ENCODE measurements around the gene ADAMTS13. TPM values are rescaled to one million over a fixed set of nuclear protein-coding genes. Genes with fewer than 3 reads are reported as not detected.

ADAMTS13 gene
- total RNA-seq, 1 donor from 2014 or later: 2.4 TPM

DNA sequence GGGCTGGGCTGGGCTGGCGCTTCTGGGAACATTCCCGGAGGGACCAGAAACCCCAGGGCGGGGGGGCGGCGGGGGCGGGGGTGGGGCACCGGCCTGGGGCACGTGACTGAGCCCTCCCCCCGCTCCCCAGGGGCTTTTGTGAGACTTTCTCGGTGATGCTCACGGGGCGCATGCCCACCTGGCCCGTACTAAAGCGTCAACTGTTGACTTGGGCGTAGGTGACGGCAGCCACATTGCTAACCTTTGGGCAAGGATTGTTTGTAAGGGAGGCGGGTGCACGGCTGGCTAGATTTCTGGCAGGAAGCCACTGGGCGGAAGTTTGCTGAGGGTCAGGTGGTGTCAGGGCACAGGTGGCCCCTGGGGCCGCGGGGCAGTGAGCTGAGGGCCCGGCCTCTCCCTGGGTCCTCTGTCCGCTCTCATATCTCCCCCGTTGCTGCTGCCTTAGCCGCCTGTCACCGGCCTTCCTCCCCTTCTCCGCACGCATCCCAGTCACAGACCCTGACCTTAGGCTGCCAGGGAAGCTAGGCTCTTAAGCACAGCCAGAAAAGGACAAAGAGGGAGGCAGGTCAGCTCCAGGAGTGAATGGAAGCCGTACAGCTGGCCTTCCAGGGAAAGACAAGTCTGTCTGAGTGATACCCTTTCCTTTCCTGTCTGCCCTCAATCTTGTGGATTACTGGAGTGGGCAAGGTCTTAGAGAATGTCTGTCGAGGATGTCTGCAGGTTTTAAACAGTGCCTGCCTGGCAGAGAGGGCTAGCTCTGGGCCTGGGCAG, 38.4 kb downstream of the ADAMTS13 start:
- no peak for TF ChIP-seq EZH2phosphoT487 (IDR thresholded peaks at IDR 0.05)
- TF ChIP-seq, protein P1, sequence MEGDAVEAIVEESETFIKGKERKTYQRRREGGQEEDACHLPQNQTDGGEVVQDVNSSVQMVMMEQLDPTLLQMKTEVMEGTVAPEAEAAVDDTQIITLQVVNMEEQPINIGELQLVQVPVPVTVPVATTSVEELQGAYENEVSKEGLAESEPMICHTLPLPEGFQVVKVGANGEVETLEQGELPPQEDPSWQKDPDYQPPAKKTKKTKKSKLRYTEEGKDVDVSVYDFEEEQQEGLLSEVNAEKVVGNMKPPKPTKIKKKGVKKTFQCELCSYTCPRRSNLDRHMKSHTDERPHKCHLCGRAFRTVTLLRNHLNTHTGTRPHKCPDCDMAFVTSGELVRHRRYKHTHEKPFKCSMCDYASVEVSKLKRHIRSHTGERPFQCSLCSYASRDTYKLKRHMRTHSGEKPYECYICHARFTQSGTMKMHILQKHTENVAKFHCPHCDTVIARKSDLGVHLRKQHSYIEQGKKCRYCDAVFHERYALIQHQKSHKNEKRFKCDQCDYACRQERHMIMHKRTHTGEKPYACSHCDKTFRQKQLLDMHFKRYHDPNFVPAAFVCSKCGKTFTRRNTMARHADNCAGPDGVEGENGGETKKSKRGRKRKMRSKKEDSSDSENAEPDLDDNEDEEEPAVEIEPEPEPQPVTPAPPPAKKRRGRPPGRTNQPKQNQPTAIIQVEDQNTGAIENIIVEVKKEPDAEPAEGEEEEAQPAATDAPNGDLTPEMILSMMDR (IDR thresholded peaks at IDR 0.05): no peak
- TF ChIP-seq EZH2 (IDR thresholded peaks at IDR 0.05): no peak
- Histone ChIP-seq H3K36me3 (no peaks in the 10 kb centered on the region), H3K4me3 (peak overlapping the region; percentile 69), H3K4me1 (peaks cover 9% of the 10 kb centered on the region), H3K27me3 (peaks cover 5% of the 10 kb centered on the region), H3K9ac (no peak overlapping the region), H3K27ac (peak overlapping the region; percentile 82), H3K4me2 (peak overlapping the region; percentile 98), H3F3A (ENCODE audit: low read depth) (peaks cover 14% of the 10 kb centered on the region), H2AFZ (replicated peaks) (peak overlapping the region; percentile 15), H3K79me2 (ENCODE audit: low read depth) (peaks cover 16% of the 10 kb centered on the region), H4K20me1 (ENCODE audit: low read depth) (peaks cover 34% of the 10 kb centered on the region), H3K9me3 (ENCODE audit: low read depth) (no peaks in the 10 kb centered on the region)
- Mint-ChIP-seq H3K36me3 (peaks cover 2% of the 10 kb centered on the region), H3K27me3 (ENCODE audit: insufficient read depth, low read depth) (peaks cover 3% of the 10 kb centered on the region), H3K9me3 (no peaks in the 10 kb centered on the region), H3K4me3 (peak overlapping the region; percentile 89), H3K4me1 (peaks cover 28% of the 10 kb centered on the region), H3K27ac (peak overlapping the region; percentile 63)
- peak; percentile 74 for DNase-seq (ENCODE audit: low spot score)

DNA sequence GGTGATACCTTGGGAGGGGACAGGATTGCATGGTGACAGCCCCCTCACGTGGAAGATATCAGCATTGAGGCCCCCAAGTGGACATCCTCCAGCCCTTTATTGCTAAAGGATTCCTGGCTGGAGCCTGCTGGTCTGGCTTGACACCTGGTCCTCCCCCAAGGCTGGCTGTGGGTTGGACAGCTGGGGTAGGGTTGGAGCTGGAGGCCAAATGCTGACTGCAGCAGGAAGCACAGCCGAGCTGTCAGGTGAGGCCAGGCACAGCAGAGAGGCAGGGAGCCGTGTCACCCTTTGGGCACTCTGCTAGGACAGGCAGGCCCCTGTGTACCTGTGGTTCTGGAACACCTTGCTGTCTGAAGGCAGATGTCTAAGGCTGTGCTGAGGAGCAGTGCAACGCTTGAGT, 39.8 kb downstream of the ADAMTS13 start:
- H4K20me1 ChIP-seq (ENCODE audit: low read depth): peaks cover 36% of the 10 kb centered on the region
- TF ChIP-seq EZH2 (IDR thresholded peaks at IDR 0.05): no peak
- TF ChIP-seq EZH2phosphoT487 (IDR thresholded peaks at IDR 0.05): no peak
- TF ChIP-seq, protein P1 (IDR thresholded peaks at IDR 0.05): no peak
- H3K9ac ChIP-seq: no peak overlapping the region
- H3K27me3 ChIP-seq: peaks cover 5% of the 10 kb centered on the region
- H3K4me3 ChIP-seq: no peak overlapping the region
- H3F3A ChIP-seq (ENCODE audit: low read depth): peaks cover 14% of the 10 kb centered on the region
- H3K9me3 Mint-ChIP-seq: no peaks in the 10 kb centered on the region
- H3K4me1 ChIP-seq: peaks cover 9% of the 10 kb centered on the region
- no peak for DNase-seq (ENCODE audit: low spot score)
- peaks cover 3% of the 10 kb centered on the region for H3K27me3 Mint-ChIP-seq (ENCODE audit: insufficient read depth, low read depth)
- H3K36me3 Mint-ChIP-seq: peaks cover 3% of the 10 kb centered on the region
- H3K27ac Mint-ChIP-seq: no peak overlapping the region
- H3K4me1 Mint-ChIP-seq: peaks cover 28% of the 10 kb centered on the region
- no peak overlapping the region for H3K4me3 Mint-ChIP-seq
- H3K79me2 ChIP-seq (ENCODE audit: low read depth): peaks cover 16% of the 10 kb centered on the region
- H3K27ac ChIP-seq: no peak overlapping the region
- H3K9me3 ChIP-seq (ENCODE audit: low read depth): no peaks in the 10 kb centered on the region
- H2AFZ ChIP-seq (replicated peaks): no peak overlapping the region
- no peak overlapping the region for H3K4me2 ChIP-seq
- H3K36me3 ChIP-seq: no peaks in the 10 kb centered on the region

DNA sequence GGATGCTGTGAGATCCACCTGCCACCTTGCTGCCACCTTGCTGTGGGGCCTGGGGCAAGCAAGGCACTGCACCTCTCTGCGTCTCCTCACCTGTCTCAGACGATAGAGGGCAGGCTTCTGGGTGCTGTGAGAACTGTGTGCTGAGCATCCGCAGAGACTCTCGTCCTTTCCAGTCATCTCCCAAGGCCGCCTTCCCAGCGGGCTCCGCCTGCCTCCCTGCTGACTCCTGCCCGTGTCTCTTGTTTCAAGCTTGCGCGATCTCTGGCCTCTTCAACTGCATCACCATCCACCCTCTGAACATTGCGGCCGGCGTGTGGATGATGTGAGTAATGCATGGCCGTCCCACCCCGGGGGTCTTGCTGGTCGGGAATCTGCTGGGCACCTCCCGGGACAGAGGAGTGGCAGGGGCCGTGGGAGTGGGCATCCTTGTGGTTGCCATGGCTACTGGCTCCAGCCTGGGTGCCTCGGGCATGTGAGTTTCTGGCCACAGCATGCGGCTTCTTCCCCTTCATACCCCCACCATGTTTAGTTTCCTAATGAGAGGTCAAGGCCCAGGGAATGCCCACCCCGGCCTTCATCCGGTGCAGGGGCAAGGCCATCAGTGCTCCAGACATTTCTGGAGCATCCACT, 41.2 kb downstream of the ADAMTS13 start:
- TF ChIP-seq, protein P1 (IDR thresholded peaks at IDR 0.05): peak; percentile 26
- no peak for TF ChIP-seq EZH2 (IDR thresholded peaks at IDR 0.05)
- TF ChIP-seq EZH2phosphoT487 (IDR thresholded peaks at IDR 0.05): no peak
- peaks cover 3% of the 10 kb centered on the region for H3K27me3 Mint-ChIP-seq (ENCODE audit: insufficient read depth, low read depth)
- peaks cover 16% of the 10 kb centered on the region for H3K79me2 ChIP-seq (ENCODE audit: low read depth)
- H3K36me3 ChIP-seq: no peaks in the 10 kb centered on the region
- peaks cover 5% of the 10 kb centered on the region for H3K27me3 ChIP-seq
- no peak overlapping the region for H3K9ac ChIP-seq
- H3K4me3 Mint-ChIP-seq: peak overlapping the region; percentile 27
- no peak overlapping the region for H3K27ac ChIP-seq
- no peak overlapping the region for H3K27ac Mint-ChIP-seq
- DNase-seq (ENCODE audit: low spot score): peak; percentile 28
- no peaks in the 10 kb centered on the region for H3K9me3 Mint-ChIP-seq
- peaks cover 41% of the 10 kb centered on the region for H4K20me1 ChIP-seq (ENCODE audit: low read depth)
- H3K4me1 ChIP-seq: peaks cover 9% of the 10 kb centered on the region
- H3F3A ChIP-seq (ENCODE audit: low read depth): peaks cover 14% of the 10 kb centered on the region
- H3K4me2 ChIP-seq: no peak overlapping the region
- H3K9me3 ChIP-seq (ENCODE audit: low read depth): no peaks in the 10 kb centered on the region
- peaks cover 28% of the 10 kb centered on the region for H3K4me1 Mint-ChIP-seq
- peaks cover 3% of the 10 kb centered on the region for H3K36me3 Mint-ChIP-seq
- no peak overlapping the region for H3K4me3 ChIP-seq
- H2AFZ ChIP-seq (replicated peaks): no peak overlapping the region
